Measurements from ENCODE around the gene BACE1-AS. TPM values are rescaled to one million over a fixed set of nuclear protein-coding genes. Genes with fewer than 3 reads are reported as not detected.
"Not testable (repeated sequence)": the region's sequence is repeated elsewhere in the genome, so short reads cannot be mapped to it uniquely, and the experiment has no call there.

The BACE1-AS gene
- total and polyA plus RNA-seq, 2 experiments from 2014 or later, result 6.4 to 12.9 TPM

DNA sequence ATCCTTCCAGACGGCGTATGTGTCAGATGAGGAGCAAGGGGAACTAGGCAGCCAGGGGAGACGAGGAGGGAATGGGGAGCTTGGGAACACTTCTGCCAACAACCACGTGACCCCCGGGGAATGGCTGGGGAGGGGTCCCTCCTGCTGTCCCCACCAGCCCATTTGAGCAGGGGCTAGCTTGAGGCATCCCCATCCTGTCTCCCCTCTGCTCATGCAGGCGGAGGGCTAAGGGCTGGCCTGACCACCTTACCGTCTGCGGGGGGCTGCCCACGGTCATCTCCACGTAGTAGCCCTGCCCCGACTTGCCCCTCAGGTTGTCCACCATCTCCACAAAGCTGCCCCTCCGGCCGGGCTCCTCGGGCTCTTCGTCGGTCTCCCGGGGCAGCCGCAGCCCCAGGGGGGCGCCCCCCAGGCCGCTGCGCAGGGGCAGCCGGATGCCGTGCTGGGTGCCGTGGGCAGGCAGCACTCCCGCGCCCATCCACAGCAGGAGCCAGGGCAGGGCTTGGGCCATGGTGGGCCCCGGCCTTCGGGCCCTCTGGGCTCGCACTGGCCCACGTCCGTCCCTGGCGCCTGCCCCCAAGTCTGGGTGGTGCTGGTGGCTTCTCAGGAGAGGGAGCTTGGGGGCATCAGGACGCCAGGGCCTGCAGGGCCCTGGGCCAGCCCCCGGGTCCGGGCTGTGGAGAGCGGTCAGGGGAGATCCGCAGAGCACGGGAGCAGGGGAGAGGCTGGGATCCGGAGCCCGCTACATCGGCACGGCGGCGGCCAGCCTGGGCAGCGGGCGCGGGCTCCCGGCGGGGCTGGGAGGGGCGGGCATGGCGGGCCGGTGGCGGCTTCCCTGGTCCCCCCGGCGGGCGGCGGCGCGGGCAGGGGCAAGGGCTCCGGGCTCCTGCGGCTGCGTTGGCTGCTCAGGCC is 24.4 kb downstream of the BACE1-AS start:
- Histone ChIP-seq H3K27ac (peak overlapping the region; percentile 73), H3K4me3 (peak overlapping the region; percentile 98), H3K9me3 (ENCODE audit: low read depth) (no peaks in the 10 kb centered on the region), H3K36me3 (no peaks in the 10 kb centered on the region), H3K27me3 (no peaks in the 10 kb centered on the region), H3K4me1 (ENCODE audit: low read depth) (peaks cover 9% of the 10 kb centered on the region)
- TF ChIP-seq, protein P1, sequence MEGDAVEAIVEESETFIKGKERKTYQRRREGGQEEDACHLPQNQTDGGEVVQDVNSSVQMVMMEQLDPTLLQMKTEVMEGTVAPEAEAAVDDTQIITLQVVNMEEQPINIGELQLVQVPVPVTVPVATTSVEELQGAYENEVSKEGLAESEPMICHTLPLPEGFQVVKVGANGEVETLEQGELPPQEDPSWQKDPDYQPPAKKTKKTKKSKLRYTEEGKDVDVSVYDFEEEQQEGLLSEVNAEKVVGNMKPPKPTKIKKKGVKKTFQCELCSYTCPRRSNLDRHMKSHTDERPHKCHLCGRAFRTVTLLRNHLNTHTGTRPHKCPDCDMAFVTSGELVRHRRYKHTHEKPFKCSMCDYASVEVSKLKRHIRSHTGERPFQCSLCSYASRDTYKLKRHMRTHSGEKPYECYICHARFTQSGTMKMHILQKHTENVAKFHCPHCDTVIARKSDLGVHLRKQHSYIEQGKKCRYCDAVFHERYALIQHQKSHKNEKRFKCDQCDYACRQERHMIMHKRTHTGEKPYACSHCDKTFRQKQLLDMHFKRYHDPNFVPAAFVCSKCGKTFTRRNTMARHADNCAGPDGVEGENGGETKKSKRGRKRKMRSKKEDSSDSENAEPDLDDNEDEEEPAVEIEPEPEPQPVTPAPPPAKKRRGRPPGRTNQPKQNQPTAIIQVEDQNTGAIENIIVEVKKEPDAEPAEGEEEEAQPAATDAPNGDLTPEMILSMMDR (IDR thresholded peaks at IDR 0.05; ENCODE audit: low read depth, low read length), result no peak
- peak in 1 of 2 donors; percentile 19 for DNase-seq (ENCODE audit: low read depth in 1 of 2, low spot score in 1 of 2)

DNA sequence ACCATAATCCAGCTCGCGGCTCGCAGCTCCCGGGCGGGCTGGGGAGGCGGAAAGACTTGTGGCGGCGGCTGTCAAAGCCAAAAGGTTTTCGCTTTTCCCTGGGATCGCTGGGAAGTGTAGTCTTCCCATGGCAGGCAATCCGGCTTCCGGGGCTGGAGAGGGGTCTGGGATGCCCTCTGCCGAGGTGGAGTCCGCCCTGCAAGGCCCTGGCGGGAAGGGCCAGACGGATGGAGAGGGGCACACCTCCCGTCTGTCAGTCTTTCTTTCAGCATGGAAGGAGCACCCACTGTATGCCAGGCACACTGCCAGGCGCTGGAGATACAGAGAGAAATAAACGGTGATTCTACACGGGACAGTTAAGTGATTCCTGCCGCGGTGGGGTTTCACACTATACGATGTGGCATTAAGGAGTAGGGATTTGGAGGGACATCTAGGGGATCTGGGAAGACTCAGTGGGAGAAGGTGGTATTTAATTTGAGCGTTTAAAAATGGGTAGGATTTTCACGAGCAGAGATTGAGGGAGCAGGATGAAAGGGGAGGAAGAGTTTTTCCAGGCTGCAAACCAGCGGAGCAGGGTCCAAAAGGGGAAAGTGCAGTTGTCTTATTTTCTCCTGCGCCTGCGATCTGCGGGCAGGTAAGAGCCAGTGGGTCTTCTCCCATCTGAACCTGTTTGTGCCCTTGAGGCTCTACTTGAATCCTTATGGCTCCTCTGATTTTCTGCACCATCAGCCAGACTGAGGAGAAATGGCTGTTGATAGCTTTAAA is 25.2 kb downstream of the BACE1-AS start, which contains the start of gene BACE1:
Gene BACE1 (minus strand): TSS at position 60 of the 765 bp plus-strand sequence. CDS start 461 bp downstream, outside the sequence.
- Histone ChIP-seq H3K27me3 (no peaks in the 10 kb centered on the region), H3K36me3 (no peaks in the 10 kb centered on the region), H3K4me3 (peak within 1 kb of the TSS; percentile 98), H3K27ac (peak within 1 kb of the TSS; percentile 73), H3K9me3 (ENCODE audit: low read depth) (no peaks in the 10 kb centered on the region), H3K4me1 (ENCODE audit: low read depth) (peaks cover 9% of the 10 kb centered on the region)
- TF ChIP-seq, protein P1 (IDR thresholded peaks at IDR 0.05; ENCODE audit: low read depth, low read length), result peak; percentile 61
- peak; percentile 91 to 93 for DNase-seq (ENCODE audit: low read depth in 1 of 2, low spot score in 1 of 2)

DNA sequence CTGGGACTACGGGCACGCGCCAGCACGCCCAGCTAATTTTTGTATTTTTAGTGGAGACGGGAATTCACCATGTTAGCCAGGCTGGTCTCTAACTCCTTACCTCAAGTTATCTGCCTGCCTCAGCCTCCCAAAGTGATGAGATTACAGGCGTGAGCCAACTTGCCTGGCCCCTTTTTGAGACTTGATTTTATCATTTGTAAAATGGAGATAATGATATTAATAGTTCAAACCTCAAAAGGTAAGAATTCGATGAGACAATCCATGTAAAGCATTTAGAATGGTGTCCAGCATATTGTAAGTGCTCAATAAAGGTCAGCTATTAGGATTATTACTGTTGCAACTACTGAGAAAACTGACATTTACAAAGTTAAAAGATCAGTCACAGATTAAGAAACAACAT is 27.6 kb downstream of the BACE1-AS start:
- TF ChIP-seq, protein P1 (IDR thresholded peaks at IDR 0.05; ENCODE audit: low read depth, low read length), result no peak
- no peaks in the 10 kb centered on the region for H3K9me3 ChIP-seq (ENCODE audit: low read depth)
- peaks cover 9% of the 10 kb centered on the region for H3K4me1 ChIP-seq (ENCODE audit: low read depth)
- H3K27ac ChIP-seq, result no peak overlapping the region
- H3K36me3 ChIP-seq, result no peaks in the 10 kb centered on the region
- DNase-seq (ENCODE audit: low read depth in 1 of 2, low spot score in 1 of 2), result no peak
- no peaks in the 10 kb centered on the region for H3K27me3 ChIP-seq
- H3K4me3 ChIP-seq, result no peak overlapping the region

DNA sequence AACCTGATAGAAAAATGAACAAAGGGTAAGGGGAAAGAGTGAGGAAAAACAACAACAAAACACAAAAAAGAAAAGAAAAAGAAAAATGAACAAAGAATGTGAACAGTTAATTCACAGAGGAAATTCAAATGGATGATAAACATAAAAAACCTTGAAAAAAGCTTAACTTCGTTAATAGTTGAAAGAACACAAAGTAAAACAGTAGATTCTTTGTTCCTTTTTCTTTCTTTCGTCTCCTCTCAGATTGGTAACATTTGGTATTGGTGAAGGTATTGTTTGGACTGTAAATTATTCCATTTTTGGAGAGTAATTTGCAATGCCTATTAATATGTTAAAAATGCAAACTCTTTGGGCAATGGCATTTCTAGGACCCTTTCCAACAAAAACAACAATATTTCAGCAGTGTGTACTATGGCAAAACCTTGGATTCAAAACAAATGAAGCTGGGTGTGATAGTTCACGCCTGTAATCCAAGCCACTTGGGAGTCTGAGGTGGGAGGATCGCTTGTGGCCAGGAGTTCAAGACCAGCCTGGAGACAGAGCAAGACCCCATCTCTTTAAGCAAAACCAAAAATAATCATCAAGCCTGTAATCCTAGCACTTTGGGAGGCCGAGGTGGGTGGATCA is 28.2 kb downstream of the BACE1-AS start:
- H3K4me3 ChIP-seq, result no peak overlapping the region
- peaks cover 8% of the 10 kb centered on the region for H3K4me1 ChIP-seq (ENCODE audit: low read depth)
- peak in 1 of 2 donors; percentile 83 for DNase-seq (ENCODE audit: low read depth in 1 of 2, low spot score in 1 of 2)
- no peaks in the 10 kb centered on the region for H3K36me3 ChIP-seq
- TF ChIP-seq, protein P1 (IDR thresholded peaks at IDR 0.05; ENCODE audit: low read depth, low read length), result no peak
- no peaks in the 10 kb centered on the region for H3K9me3 ChIP-seq (ENCODE audit: low read depth)
- H3K27ac ChIP-seq, result no peak overlapping the region
- H3K27me3 ChIP-seq, result no peaks in the 10 kb centered on the region

DNA sequence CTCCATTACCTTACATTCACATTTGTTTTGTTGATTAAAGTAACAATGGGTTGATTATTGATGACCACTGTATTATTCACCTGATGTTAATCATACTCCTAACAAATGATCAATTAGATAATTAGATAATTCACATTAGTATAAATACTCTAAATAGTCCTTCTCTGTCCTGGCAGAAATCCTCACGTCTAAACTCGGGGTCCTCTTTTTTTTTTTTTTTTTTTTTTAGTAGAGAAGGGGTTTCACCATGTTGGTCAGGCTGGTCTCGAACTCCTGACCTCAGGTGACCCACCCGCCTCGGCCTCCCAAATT is 36.1 kb downstream of the BACE1-AS start:
- not testable (repeated sequence) for H3K9me3 ChIP-seq (ENCODE audit: low read depth); H3K27ac ChIP-seq; DNase-seq (ENCODE audit: low read depth in 1 of 2, low spot score in 1 of 2); H3K4me1 ChIP-seq (ENCODE audit: low read depth); H3K36me3 ChIP-seq; H3K27me3 ChIP-seq
- peak overlapping the region; percentile 59 for H3K4me3 ChIP-seq

Measured in cardiac muscle cell (in vitro differentiated cells and primary cell).